LNCaP clone FGC (cell line): ENCODE measurements around the gene WDR35.

ENCODE experiments used
- DNase-seq: peaks from one replicate; pipeline ENCODE4 v3.0.0-alpha.2; 2011; ENCODE audit warnings: low read depth
- H3K4me3 ChIP-seq: 2 replicates; pipeline ENCODE4 v1.5.1; 2011; ENCODE audit warnings: mild to moderate bottlenecking, low read depth, low read length, control low read depth
- CTCF ChIP-seq: IDR thresholded peaks from 2 replicates; pipeline ENCODE4 v1.5.1; 2012; ENCODE audit warnings: mild to moderate bottlenecking; ENCODE audit not compliant: control insufficient read depth, insufficient read depth; ENCODE audit errors: extremely low read depth

WDR35 gene

GRCh38 chr2:19911808-19912509 is 77.9 kb downstream of the WDR35 start:
- DNase-seq: no peak
- TF ChIP-seq CTCF: no peak
- no peak overlapping the region for H3K4me3 ChIP-seq

GRCh38 chr2:19902216-19902740 is 87.6 kb downstream of the WDR35 start:
- peak overlapping the region; percentile 90 for H3K4me3 ChIP-seq
- TF ChIP-seq CTCF: no peak
- DNase-seq: no peak

GRCh38 chr2:19901442-19902215 is 88.3 kb downstream of the WDR35 start, which contains the start of gene TTC32:
TSS of gene TTC32 (minus strand) at chr2:19901983. CDS start at chr2:19901854, 129 bp downstream.
- peak within 1 kb of the TSS; percentile 90 for H3K4me3 ChIP-seq
- DNase-seq: peak; percentile 80
- TF ChIP-seq CTCF: no peak

- TF ChIP-seq CTCF: no peak
- DNase-seq: no peak
- peak overlapping the region; percentile 90 for H3K4me3 ChIP-seq
Measured at GRCh38 chr2:19900931-19901441, 88.9 kb downstream of the WDR35 start.

- TF ChIP-seq CTCF: no peak
- peak overlapping the region; percentile 90 for H3K4me3 ChIP-seq
- DNase-seq: no peak
Measured at GRCh38 chr2:19899985-19900930, 89.6 kb downstream of the WDR35 start.

GRCh38 chr2:19898592-19899329 is 91.1 kb downstream of the WDR35 start:
- DNase-seq: no peak
- H3K4me3 ChIP-seq: no peak overlapping the region
- TF ChIP-seq CTCF: no peak
